ENCODE measurements around the gene GRAMD1C.
A peak's percentile ranks its signal among the peaks of the same experiment; 100 is the strongest.

Gene GRAMD1C

GRCh38 chr3:113894927-113895326, 56.3 kb downstream of the GRAMD1C start:
- H3K27me3 ChIP-seq (replicated peaks; ENCODE audit: insufficient read depth, low read length): no peaks in the 10 kb centered on the region
- DNase-seq: no peak
- H2AFZ ChIP-seq (ENCODE audit: low read length): no peak overlapping the region
- H3K4me1 ChIP-seq (ENCODE audit: low read length): peaks cover 15% of the 10 kb centered on the region
- no peaks in the 10 kb centered on the region for H3K79me2 ChIP-seq (ENCODE audit: low read length)
- no peak overlapping the region for H3K9ac ChIP-seq (ENCODE audit: low read length)
- no peaks in the 10 kb centered on the region for H4K20me1 ChIP-seq (ENCODE audit: insufficient read depth, low read length)
- no peaks in the 10 kb centered on the region for H3K36me3 ChIP-seq (replicated peaks; ENCODE audit: insufficient read depth, low read length)
- TF ChIP-seq CTCF (IDR thresholded peaks at IDR 0.05; ENCODE audit: low read length): no peak
- no peak for TF ChIP-seq EZH2phosphoT487 (IDR thresholded peaks at IDR 0.05; ENCODE audit: low read length)
- no peak for TF ChIP-seq EZH2 (optimal IDR thresholded peaks at IDR 0.05; ENCODE audit: low read depth, low read length)
- H3K27ac ChIP-seq (ENCODE audit: low read length): no peak overlapping the region
- H3K4me2 ChIP-seq (ENCODE audit: low read depth, low read length): no peak overlapping the region
- H3F3A ChIP-seq (ENCODE audit: insufficient read depth, low read length): no peaks in the 10 kb centered on the region
- H3K9me2 ChIP-seq (replicated peaks; ENCODE audit: insufficient read depth, low read length): no peaks in the 10 kb centered on the region
- H3K9me3 ChIP-seq (replicated peaks; ENCODE audit: insufficient read depth, low read length): no peaks in the 10 kb centered on the region
- H3K4me3 ChIP-seq (ENCODE audit: low read length): no peak overlapping the region

GRCh38 chr3:113895964-113896363, 57.4 kb downstream of the GRAMD1C start:
- peaks cover 15% of the 10 kb centered on the region for H3K4me1 ChIP-seq (ENCODE audit: low read length)
- H3K79me2 ChIP-seq (ENCODE audit: low read length): no peaks in the 10 kb centered on the region
- no peaks in the 10 kb centered on the region for H3K27me3 ChIP-seq (replicated peaks; ENCODE audit: insufficient read depth, low read length)
- no peak for DNase-seq
- no peak overlapping the region for H2AFZ ChIP-seq (ENCODE audit: low read length)
- H3K4me3 ChIP-seq (ENCODE audit: low read length): no peak overlapping the region
- no peak overlapping the region for H3K4me2 ChIP-seq (ENCODE audit: low read depth, low read length)
- H3K9ac ChIP-seq (ENCODE audit: low read length): no peak overlapping the region
- no peak overlapping the region for H3K27ac ChIP-seq (ENCODE audit: low read length)
- no peaks in the 10 kb centered on the region for H3K9me3 ChIP-seq (replicated peaks; ENCODE audit: insufficient read depth, low read length)
- H3K9me2 ChIP-seq (replicated peaks; ENCODE audit: insufficient read depth, low read length): no peaks in the 10 kb centered on the region
- no peak for TF ChIP-seq EZH2 (optimal IDR thresholded peaks at IDR 0.05; ENCODE audit: low read depth, low read length)
- TF ChIP-seq CTCF (IDR thresholded peaks at IDR 0.05; ENCODE audit: low read length): no peak
- no peak for TF ChIP-seq EZH2phosphoT487 (IDR thresholded peaks at IDR 0.05; ENCODE audit: low read length)
- H3K36me3 ChIP-seq (replicated peaks; ENCODE audit: insufficient read depth, low read length): no peaks in the 10 kb centered on the region
- no peaks in the 10 kb centered on the region for H4K20me1 ChIP-seq (ENCODE audit: insufficient read depth, low read length)
- no peaks in the 10 kb centered on the region for H3F3A ChIP-seq (ENCODE audit: insufficient read depth, low read length)

- Histone ChIP-seq H3K4me2 (ENCODE audit: low read depth, low read length) (peak overlapping the region; percentile 85), H3K79me2 (ENCODE audit: low read length) (no peaks in the 10 kb centered on the region), H3K36me3 (replicated peaks; ENCODE audit: insufficient read depth, low read length) (no peaks in the 10 kb centered on the region), H3K4me1 (ENCODE audit: low read length) (peaks cover 15% of the 10 kb centered on the region), H3K9me3 (replicated peaks; ENCODE audit: insufficient read depth, low read length) (no peaks in the 10 kb centered on the region), H4K20me1 (ENCODE audit: insufficient read depth, low read length) (no peaks in the 10 kb centered on the region), H3K27me3 (replicated peaks; ENCODE audit: insufficient read depth, low read length) (no peaks in the 10 kb centered on the region), H3K9me2 (replicated peaks; ENCODE audit: insufficient read depth, low read length) (no peaks in the 10 kb centered on the region), H3K4me3 (ENCODE audit: low read length) (peak overlapping the region; percentile 53), H2AFZ (ENCODE audit: low read length) (peak overlapping the region; percentile 96), H3K27ac (ENCODE audit: low read length) (no peak overlapping the region), H3F3A (ENCODE audit: insufficient read depth, low read length) (no peaks in the 10 kb centered on the region), H3K9ac (ENCODE audit: low read length) (peak overlapping the region; percentile 47)
- no peak for TF ChIP-seq EZH2 (optimal IDR thresholded peaks at IDR 0.05; ENCODE audit: low read depth, low read length)
- no peak for TF ChIP-seq EZH2phosphoT487 (IDR thresholded peaks at IDR 0.05; ENCODE audit: low read length)
- TF ChIP-seq CTCF (IDR thresholded peaks at IDR 0.05; ENCODE audit: low read length): no peak
- DNase-seq: no peak
These were observed 58.3 kb downstream of the GRAMD1C start for GRCh38 chr3:113896930-113897329.

All from MM.1S (cell line).